Suprapubic skin (tissue), 4 donors: Measurements from ENCODE around the gene ARPC1B. TPM values are rescaled to one million over a fixed set of nuclear protein-coding genes. Genes with fewer than 3 reads are reported as not detected.
"Not testable (repeated sequence)": the region's sequence is repeated elsewhere in the genome, so short reads cannot be mapped to it uniquely, and the experiment has no call there.

Experiments
- DNase-seq, 2 donors: peaks; one replicate each; pipeline ENCODE4 v3.0.0-alpha.2; 2019; ENCODE audit warnings: low spot score in 2 of 2
- H3K27ac ChIP-seq: fragments of 200-600 bp; sonication (generic); one replicate; pipeline ENCODE4 v1.5.1; 2019
- H3K27me3 ChIP-seq: fragments of 200-600 bp; sonication (generic); one replicate; pipeline ENCODE4 v1.5.1; 2019
- H3K36me3 ChIP-seq: fragments of 200-600 bp; sonication (generic); one replicate; pipeline ENCODE4 v1.5.1; 2019
- H3K4me1 ChIP-seq: fragments of 200-600 bp; sonication (generic); one replicate; pipeline ENCODE4 v1.5.1; 2019
- H3K4me3 ChIP-seq: fragments of 200-600 bp; sonication (generic); one replicate; pipeline ENCODE4 v1.5.1; 2019; ENCODE audit warnings: mild to moderate bottlenecking
- H3K9me3 ChIP-seq: fragments of 200-600 bp; sonication (generic); one replicate; pipeline ENCODE4 v1.5.1; 2019
- EP300 ChIP-seq: sonication (generic); formaldehyde crosslinking; IDR thresholded peaks from one replicate; pipeline ENCODE4 v1.6.1; 2017; ENCODE audit warnings: antibody characterized with exemption
- POLR2A ChIP-seq, 2 donors: fragments of 450-650 bp; IDR thresholded peaks; one replicate each; pipeline ENCODE4 v1.6.1; 2017; ENCODE audit warnings: antibody characterized with exemption in 2 of 2, mild to moderate bottlenecking in 2 of 2, moderate library complexity in 2 of 2
- POLR2AphosphoS5 ChIP-seq, 3 donors: sonication (generic); formaldehyde crosslinking; IDR thresholded peaks; one replicate each; pipeline ENCODE4 v1.6.1; 2017; ENCODE audit warnings: antibody characterized with exemption in 3 of 3
- WGBS: methylation state at CpG from one replicate; pipeline ENCODE4 v1.1.5; 2018; 5-methylcytosine and 5-hydroxymethylcytosine counted together
- total RNA-seq, 4 donors: library from RNA; depleted of rRNA; stranded (reverse); fragments of >200 nt; gene quantifications; one replicate each; pipeline ENCODE4 v1.1.0, GENCODE V29; 2016
- TF ChIP-seq, protein P1 (sequence below), 2 donors: fragments of 200-600 bp in 1 of 2; fragments of 450-650 bp in 1 of 2; sonication (generic) in 1 of 2; IDR thresholded peaks; one replicate each; pipeline ENCODE4 v1.5.1; 2016 to 2019; ENCODE audit warnings: antibody characterized with exemption in 2 of 2, mild to moderate bottlenecking in 1 of 2, moderate library complexity in 1 of 2

Gene ARPC1B
- total RNA-seq, 4 donors from 2014 or later = 48.9 to 66.9 (median 64.2) TPM

- WGBS = 98% methylated on average over 5 of the region's 5 CpGs
- no peaks in the 10 kb centered on the region for H3K9me3 ChIP-seq
- H3K4me3 ChIP-seq = no peak overlapping the region
- H3K36me3 ChIP-seq = peaks cover 96% of the 10 kb centered on the region
- no peaks in the 10 kb centered on the region for H3K4me1 ChIP-seq
- no peak for TF ChIP-seq POLR2AphosphoS5 (IDR thresholded peaks at IDR 0.05)
- TF ChIP-seq, protein P1, sequence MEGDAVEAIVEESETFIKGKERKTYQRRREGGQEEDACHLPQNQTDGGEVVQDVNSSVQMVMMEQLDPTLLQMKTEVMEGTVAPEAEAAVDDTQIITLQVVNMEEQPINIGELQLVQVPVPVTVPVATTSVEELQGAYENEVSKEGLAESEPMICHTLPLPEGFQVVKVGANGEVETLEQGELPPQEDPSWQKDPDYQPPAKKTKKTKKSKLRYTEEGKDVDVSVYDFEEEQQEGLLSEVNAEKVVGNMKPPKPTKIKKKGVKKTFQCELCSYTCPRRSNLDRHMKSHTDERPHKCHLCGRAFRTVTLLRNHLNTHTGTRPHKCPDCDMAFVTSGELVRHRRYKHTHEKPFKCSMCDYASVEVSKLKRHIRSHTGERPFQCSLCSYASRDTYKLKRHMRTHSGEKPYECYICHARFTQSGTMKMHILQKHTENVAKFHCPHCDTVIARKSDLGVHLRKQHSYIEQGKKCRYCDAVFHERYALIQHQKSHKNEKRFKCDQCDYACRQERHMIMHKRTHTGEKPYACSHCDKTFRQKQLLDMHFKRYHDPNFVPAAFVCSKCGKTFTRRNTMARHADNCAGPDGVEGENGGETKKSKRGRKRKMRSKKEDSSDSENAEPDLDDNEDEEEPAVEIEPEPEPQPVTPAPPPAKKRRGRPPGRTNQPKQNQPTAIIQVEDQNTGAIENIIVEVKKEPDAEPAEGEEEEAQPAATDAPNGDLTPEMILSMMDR (IDR thresholded peaks at IDR 0.05) = no peak
- TF ChIP-seq EP300 = no peak
- no peak for TF ChIP-seq POLR2A (IDR thresholded peaks at IDR 0.05)
- DNase-seq = no peak
- H3K27me3 ChIP-seq = no peaks in the 10 kb centered on the region
- no peak overlapping the region for H3K27ac ChIP-seq
Observed at GRCh38 chr7:99352247-99352646, 22.3 kb upstream of the ARPC1B start.

GRCh38 chr7:99355098-99355497 is 19.4 kb upstream of the ARPC1B start:
- 96% methylated on average over 7 of the region's 7 CpGs for WGBS
- no peak overlapping the region for H3K27ac ChIP-seq
- H3K27me3 ChIP-seq = no peaks in the 10 kb centered on the region
- H3K4me1 ChIP-seq = no peaks in the 10 kb centered on the region
- no peak overlapping the region for H3K4me3 ChIP-seq
- no peak for DNase-seq
- peaks cover 96% of the 10 kb centered on the region for H3K36me3 ChIP-seq
- H3K9me3 ChIP-seq = no peaks in the 10 kb centered on the region
- TF ChIP-seq EP300 = no peak

DNA sequence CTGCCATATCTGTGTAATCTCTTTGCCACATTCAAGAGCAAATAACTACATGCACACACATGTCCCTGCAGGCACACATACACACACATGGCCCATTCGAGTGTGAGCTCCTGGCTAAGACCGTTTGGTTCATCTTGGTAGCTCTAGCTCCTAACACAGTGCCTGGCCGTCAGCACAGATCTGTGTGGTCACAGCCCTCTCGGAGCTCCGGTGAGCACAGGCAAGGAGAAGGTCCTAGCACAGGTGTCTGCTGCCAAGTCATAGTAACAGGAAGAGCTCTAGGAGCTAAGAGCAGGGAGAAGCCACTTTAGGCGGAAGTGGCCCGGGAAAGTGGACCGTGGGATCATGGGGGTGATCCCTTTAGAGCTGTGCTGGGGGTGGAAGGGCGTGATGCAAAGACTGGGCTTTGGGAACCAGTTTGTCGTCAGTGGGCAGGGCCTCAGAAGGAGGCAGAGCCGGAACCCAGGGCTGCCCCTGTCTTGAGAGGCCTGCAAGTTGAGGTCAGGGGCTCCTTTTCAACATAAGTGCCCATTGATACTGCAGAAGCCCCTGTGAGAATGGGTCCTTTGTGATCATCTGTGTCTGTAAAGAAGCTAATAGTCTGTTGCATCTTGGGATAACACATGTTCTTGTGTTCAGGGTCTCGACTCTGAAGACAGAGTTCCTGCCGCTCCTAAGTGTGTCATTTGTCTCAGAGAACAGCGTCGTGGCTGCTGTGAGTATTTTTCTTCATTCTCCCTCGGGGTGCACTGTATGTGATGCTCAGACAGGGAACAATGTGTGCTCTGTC is 16.6 kb upstream of the ARPC1B start:
- H3K27me3 ChIP-seq = no peaks in the 10 kb centered on the region
- no peaks in the 10 kb centered on the region for H3K9me3 ChIP-seq
- 80% methylated on average over 16 of the region's 16 CpGs for WGBS
- TF ChIP-seq, protein P1 (IDR thresholded peaks at IDR 0.05) = no peak
- H3K4me1 ChIP-seq = no peaks in the 10 kb centered on the region
- H3K4me3 ChIP-seq = no peak overlapping the region
- DNase-seq = peak in 1 of 2 donors; percentile 60
- peaks cover 94% of the 10 kb centered on the region for H3K36me3 ChIP-seq
- no peak overlapping the region for H3K27ac ChIP-seq

DNA sequence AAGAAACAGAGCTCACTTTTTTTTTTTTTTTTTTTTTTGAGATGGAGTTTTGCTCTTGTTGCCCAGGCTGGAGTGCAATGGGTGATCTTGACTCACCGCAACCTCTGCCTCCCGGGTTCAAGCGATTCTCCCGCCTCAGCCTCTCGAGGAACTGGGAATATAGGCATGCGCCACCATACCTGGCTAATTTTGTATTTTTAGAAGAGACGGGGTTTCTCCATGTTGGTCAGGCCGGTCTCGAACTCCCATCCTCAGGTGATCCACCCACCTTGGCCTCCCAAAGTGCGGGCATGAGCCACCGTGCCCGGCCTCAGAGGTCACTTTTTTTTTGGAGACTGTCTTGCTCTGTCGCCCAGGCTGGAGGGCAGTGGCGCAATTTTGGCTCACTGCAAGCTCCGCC is 16.0 kb upstream of the ARPC1B start:
- not testable (repeated sequence) for H3K4me3 ChIP-seq, H3K27me3 ChIP-seq, H3K4me1 ChIP-seq, DNase-seq, H3K9me3 ChIP-seq, H3K27ac ChIP-seq
- 90% methylated on average over 15 of the region's 15 CpGs for WGBS
- H3K36me3 ChIP-seq = peaks cover 95% of the 10 kb centered on the region

- DNase-seq = no peak
- Histone ChIP-seq H3K36me3 (peaks cover 95% of the 10 kb centered on the region), H3K4me3 (no peak overlapping the region), H3K4me1 (no peaks in the 10 kb centered on the region), H3K27me3 (no peaks in the 10 kb centered on the region), H3K9me3 (no peaks in the 10 kb centered on the region), H3K27ac (no peak overlapping the region)
- TF ChIP-seq POLR2AphosphoS5 (IDR thresholded peaks at IDR 0.05) = no peak
- no peak for TF ChIP-seq POLR2A (IDR thresholded peaks at IDR 0.05)
- no peak for TF ChIP-seq EP300
- TF ChIP-seq, protein P1 (IDR thresholded peaks at IDR 0.05) = no peak
- 81% methylated on average over 19 of the region's 22 CpGs for WGBS
Observed at GRCh38 chr7:99359465-99360154, 14.9 kb upstream of the ARPC1B start.

DNA sequence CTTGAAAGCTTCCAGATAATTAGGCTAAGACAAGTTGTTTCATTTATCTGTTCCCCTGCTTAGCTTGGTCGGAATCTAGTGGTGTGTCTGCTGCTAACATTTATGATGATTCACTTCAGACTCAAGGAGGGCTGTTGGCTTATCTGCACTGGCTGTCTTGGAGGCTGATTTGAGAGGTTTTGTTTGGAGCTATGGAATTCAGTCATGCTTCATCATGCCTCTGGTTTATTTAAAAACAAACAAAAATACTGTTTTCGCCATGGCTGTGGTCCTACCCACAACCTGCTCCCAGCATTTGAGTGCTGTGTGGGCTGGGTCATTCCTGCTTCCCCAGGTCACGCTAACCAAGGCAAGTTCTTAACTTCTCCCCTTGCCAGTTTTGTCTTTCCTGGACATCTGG is 11.7 kb upstream of the ARPC1B start:
- H3K36me3 ChIP-seq = peaks cover 85% of the 10 kb centered on the region

More for the DNA sequence above, 11.7 kb upstream of the ARPC1B start:
- H3K27ac ChIP-seq = no peak overlapping the region
- H3K4me3 ChIP-seq = no peak overlapping the region
- H3K9me3 ChIP-seq = no peaks in the 10 kb centered on the region
- 68% methylated on average over 3 of the region's 3 CpGs for WGBS
- DNase-seq = no peak
- TF ChIP-seq POLR2AphosphoS5 (IDR thresholded peaks at IDR 0.05) = no peak
- TF ChIP-seq, protein P1 (IDR thresholded peaks at IDR 0.05) = no peak
- no peak for TF ChIP-seq POLR2A (IDR thresholded peaks at IDR 0.05)
- TF ChIP-seq EP300 = no peak
- peaks cover 15% of the 10 kb centered on the region for H3K4me1 ChIP-seq
- no peaks in the 10 kb centered on the region for H3K27me3 ChIP-seq
